GM19328 (cell line): Measurements from ENCODE around the gene MICAL2.

ENCODE experiments used
- ATAC-seq: cut with Tn5 transposase; IDR thresholded peaks from one replicate; pipeline ENCODE4 v1.9.1; 2021; ENCODE audit warnings: mild to moderate bottlenecking, moderate library complexity; ENCODE audit not compliant: unreplicated experiment

MICAL2 gene

DNA sequence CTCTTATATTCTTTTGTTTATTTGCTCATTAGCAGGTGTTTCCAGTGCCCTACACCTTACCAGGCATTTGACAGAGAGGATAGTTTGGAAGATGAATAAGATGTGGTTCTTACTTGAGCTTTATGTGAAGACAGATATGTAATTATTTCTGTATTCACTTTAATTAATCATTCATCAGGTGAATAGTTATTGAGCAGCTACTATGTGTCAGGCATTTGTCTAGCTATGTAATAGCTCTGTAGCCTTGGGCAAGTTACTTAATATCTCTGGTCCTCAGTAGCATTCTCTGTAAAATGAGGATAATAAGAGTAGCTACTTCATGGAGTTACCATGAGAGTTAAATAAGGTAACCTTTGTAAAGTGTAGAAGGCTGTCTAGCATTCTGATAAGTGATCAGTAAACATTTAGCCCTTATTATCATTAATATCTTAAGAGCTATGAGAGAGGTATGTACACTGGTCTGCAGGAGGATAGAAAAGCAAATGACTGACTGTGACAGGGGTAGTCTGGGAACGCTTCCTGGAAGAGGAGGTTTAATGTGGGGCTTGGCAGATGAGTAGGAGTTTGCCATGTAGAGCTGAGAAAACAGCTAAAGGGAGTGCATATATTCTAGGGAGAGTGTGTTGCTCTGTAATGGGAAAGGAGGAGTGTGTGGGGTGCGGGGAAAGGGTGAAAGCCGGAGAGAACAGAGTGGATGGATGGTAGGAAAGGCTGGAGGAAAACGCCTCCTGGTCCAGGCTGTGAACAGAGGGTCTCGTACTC, 56.1 kb downstream of the MICAL2 start:
- ATAC-seq: no peak

DNA sequence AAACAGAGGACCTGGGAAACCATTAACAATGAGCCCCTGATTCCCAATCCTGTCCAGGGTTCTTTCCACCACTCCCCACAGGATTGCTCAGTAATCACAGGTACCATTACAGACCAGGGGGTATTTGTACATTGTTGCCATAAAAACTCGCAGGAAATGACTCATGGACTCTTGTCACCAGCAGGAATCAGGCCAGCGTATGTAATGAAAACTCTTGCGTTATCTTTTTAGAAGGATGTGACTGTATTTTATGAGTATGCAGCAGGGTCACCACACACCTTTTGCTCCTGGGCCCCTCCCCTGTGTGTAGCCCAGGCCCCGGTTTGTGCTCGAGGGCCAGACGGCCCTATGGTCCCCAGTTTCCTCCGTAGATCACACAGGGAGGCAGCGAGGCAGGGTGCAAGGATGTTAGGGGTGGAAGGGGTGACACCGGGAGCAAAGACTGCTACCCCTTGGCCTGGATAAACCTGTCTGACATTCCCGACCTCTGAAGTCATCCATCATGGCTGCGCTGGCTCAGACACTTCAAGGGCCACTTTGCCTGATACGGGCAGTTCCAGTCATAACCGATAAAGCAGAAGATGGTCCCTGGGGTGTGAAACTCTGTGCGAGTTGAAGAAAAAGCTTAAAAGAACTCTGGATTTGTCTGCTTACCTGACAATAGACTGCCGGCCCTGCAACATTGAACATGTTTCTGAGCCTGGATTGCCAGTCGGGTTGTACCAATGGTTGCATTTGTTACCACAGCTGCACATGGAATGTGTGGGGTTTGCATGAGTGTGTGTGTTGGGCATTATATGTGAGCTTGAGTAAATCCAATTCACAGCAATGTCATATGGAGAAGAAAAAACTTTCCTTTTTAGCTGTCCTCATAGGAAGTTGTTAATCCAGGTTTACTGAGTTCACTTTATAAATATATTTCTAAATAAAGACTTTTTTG, 56.9 kb downstream of the MICAL2 start:
- no peak for ATAC-seq

DNA sequence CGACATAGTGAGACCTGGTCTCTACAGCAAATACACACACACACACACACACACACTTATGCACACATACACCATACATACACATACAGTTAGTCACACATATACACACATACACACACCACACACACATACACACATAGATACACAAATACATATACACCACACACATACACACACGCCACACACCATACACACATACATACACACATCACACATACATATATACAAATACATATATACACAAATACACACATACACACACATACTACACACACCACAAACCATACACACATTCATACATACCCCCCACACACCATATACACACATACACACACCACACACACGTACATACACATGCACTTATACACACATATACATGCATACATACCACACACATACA, 57.7 kb downstream of the MICAL2 start:
- no peak for ATAC-seq

DNA sequence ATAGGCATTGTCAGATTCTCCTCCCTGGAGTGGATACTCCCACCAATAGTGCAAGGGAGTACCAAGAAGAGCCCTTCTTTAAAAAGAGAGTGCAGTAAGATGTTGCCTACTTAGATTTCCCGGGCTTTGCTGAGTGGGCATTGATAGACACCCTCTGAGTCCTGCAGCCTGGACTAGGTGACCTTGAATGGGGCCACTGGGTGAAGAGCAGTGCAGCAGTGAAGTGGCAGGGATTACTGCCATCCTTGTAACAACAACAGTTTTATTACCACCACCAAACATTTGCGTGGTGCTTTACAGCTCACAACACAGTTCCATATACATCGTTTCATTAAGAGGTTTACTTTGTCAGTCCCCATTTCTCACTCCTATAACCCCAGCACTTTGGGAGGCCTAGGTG, 59.4 kb downstream of the MICAL2 start:
- ATAC-seq: no peak

DNA sequence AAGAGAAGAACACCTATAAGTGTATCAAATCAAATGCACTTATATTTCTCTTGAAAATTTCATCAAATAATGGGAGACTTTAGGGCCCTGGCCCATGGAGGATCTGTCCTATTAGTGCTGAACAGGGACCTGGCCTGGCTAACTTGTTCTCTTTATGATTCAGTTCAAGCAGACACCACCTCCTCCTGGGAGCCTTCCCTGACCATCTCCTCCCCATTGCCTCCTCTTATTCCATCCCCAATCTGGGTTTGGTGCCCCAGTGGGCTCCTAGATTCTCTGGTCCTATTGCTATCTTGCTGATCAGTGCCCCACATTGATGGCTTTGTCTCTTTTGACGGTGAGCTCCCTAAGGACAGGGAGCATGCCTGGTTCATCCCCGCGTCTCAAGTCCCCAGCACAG, 60.1 kb downstream of the MICAL2 start:
- no peak for ATAC-seq

DNA sequence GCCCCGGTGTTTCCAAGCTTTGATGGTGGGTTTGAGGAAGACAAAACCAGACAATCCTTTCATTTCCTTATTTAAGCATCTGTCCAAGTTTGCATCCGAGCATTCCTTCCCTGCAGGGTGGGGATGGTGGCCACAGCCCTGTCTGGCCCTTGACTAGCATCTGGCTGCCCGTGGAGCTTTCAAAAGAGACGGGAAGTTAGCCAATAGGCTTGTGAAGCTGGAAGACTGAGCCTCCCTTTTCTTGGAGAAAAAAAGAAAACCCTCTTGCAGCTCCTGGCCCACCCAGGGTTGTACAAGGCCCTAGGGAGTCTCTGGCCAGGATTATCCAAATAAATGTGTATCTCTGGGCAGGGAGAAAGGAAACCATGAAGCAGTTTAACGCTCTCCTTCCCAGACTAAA, 60.6 kb downstream of the MICAL2 start:
- ATAC-seq: no peak

DNA sequence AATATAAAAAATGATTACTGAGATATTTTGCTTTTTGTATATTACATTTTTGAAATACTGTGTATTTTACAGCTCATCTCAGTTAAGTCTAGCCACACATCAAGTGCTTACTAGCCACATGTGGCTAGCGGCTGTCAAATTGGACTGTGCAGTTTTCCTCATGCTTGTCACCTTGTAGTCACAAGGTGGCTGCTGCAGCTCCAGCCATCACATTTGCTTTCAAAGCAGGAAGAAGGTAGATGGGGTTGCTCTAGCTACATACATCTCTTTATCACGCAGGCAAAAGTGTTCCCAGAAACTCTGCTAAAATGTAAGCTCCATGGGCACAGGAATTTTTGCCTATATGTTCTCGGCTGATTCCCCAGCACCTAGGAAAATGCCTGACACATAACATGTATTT, 61.5 kb downstream of the MICAL2 start:
- ATAC-seq: no peak

DNA sequence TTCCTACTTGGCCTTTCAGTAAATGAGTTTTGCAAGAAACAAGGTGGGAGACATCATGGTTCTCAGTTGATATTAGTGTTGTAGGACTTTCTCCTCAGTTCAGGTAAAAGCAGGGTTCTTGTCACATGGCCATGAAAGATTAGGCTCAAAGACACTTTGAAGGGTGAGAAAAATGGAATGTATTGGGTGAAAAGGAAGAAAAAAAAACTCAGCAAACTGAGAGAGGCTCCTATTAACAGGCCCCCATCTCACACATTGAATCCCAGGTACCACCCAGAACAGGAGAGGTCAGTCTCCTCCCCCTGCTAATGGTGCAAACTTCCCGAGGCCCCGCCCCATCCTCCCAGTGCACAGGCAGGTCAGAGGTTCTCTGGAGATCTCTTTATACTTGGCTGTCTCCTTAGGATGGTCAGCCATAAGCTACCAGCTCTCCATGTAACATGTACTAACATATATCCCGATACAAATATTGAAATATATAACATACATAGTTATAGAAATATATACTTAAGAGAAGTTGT, 62.2 kb downstream of the MICAL2 start:
- ATAC-seq: no peak

DNA sequence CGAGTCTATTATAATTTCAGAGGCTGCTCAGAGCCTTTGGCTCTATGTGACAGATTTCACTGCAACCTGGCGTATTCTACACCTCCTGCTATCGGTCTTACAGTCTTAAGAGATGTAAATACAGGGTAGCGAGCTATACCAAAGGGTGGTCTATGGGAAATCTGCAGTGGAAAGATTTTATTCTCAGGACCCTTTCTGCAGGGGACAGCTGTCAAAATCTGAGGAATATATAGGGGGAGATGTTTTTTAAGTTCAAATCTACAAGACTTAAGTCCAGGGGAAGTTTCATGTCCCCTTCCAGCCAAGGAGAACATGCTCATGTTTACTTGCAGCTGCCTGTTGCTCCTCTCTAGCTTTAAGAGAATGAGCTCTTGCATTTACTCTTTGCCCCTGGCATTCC, 62.7 kb downstream of the MICAL2 start:
- no peak for ATAC-seq

DNA sequence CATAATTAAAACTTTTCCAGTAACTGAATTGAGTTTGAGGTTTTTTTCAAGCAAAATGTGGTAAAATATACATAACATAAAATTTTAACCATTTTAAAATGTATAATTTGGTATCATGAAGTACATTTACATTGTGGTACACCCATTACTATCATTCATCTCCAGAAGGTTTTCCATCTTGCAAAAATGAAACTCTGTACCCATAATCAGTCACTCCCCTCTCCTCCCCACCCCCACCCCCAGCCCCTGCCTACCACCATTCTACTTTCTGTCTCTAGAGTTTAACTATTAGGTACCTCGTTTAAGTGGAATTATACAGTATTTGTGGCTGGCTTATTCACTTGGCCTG, 63.7 kb downstream of the MICAL2 start:
- ATAC-seq: peak; percentile 13

DNA sequence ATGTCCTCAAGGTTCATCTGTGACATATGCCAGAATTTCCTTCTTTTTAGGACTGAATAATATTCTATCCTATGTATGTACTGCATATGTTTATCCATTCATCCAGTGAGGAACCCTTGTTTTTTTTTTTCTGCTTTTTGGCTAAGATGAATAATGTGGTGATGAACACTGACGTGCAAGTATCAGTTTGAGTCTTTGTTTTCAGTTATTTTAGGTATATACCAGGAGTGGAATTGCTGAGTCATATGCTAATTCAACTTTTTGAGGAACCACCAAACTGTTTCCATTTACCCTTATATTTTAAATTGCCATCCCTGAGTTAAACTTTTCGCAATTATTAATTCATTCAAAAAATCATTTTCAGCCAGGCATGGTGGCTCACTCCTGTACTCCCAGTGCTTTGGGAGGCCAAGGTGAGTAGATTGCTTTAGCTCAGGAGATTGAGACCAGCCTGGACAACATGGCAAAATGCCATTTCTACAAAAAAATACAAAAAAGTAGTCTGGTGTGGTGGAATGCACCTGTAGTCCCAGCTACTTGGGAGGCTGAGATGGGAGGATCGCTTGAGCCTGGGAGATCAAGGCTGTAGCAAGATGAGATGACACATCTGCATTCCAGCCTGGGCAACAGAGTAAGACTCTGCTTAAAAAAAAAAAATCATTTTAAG, 64.2 kb downstream of the MICAL2 start:
- peak; percentile 64 for ATAC-seq

DNA sequence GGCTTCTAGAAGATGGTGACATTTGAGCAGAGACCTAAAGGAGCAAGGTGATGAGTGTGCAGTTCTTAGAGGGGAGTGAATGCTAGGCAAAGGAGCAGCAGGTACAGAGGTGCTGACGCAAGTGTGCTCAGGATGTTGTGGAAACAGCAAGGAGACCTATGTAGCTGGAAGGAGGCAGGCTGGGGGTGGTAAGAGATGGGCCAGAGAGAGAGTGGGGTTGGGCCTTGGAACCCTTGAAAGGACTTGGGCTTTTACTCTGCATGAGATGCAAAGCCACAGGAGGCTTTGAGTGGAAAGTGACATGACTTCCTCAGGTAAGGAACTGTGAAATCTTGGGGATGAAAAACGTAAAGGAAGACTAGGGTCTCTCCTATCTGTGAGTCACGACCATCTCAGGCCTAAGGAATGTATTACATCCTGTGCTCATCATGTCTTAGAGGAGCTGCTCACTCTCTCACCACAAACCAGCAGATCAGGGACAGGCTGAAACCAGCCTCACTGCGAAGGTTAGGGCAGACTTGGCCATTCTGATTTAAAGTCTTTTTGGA, 65.4 kb downstream of the MICAL2 start:
- no peak for ATAC-seq

DNA sequence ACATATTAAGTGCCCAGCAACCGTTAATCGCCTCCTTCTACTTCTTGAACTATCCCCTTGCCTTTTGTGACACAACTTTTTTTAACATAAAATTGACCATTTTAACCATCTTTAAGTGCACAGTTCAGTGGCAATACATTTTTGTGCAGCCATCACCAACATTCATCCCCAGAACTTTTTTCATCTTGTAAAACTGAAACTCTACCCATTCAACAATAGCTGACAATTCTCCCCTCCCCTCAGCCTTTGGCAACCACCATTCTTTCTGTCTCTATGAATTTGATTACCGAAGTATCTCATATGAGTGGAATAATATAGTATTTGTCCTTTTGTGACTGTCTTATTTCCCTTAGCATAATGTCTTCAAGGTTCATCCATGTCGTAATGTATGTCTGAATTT, 66.0 kb downstream of the MICAL2 start:
- ATAC-seq: no peak

DNA sequence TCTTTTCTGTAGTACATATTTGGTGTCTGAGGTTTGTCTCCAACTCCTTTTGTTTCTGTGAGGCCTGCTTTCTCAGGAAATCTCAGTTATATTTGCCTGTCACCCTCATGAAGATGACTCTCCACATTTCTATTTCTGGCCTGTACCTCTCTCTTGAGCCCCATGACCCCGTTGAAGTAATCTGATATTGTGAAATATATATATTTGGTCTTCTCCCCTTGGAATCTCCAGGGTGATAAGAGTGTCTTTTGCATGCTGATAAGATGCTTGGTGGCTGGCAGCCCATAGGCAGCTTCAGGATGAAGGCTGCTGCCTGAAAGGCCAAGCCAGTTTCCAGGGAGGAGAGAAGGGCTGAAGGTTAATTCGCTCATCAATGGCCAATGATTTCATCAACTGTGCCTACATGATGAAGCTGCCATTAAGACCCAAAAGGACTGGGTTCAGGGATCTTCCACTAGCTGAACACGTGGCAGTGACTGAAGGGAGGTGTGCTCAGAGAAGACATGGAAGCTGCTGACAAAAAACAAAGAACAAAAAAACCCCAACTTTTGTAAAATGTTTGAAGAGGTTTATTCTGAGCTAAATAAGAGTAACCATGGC, 67.4 kb downstream of the MICAL2 start:
- ATAC-seq: no peak

DNA sequence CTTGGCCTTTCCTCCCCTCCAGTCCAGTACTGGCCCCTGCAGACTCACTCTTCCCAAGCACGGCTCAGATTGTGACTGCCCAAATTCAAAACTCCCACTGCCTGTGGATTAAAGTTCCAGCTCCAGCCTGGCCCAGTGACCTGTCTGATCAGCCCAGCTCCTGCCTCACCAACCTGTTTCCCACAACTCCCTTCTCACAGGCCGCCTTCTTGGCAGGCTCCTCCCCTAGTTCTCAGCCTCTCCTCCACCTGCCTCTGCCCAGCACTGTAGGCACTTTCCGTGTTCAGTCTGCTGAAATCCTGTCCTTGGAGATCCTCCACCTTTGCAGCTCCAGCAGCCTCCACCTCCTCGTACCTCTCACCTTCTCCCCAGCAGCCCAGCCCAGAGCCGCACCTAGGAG, 68.6 kb downstream of the MICAL2 start:
- no peak for ATAC-seq

DNA sequence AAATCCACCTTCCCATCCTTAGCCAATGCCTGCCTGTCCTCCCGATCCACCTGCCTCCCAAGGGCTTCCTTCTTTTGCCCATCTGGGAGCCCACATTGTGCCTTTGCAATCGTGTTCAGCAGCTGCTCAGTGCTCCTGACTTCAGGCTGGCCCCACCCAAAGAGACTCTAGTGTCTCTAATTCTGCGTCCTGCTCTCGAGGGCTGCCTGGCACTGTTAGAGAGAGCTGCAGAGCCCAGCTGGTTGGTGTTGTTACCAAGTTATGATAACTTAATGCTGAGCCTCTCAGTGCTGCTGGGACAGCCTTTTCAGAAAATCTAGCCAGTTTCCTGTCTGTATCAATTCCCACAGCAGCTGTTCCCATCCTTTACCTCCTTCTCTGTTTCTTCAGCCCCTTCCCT, 69.1 kb downstream of the MICAL2 start:
- no peak for ATAC-seq

DNA sequence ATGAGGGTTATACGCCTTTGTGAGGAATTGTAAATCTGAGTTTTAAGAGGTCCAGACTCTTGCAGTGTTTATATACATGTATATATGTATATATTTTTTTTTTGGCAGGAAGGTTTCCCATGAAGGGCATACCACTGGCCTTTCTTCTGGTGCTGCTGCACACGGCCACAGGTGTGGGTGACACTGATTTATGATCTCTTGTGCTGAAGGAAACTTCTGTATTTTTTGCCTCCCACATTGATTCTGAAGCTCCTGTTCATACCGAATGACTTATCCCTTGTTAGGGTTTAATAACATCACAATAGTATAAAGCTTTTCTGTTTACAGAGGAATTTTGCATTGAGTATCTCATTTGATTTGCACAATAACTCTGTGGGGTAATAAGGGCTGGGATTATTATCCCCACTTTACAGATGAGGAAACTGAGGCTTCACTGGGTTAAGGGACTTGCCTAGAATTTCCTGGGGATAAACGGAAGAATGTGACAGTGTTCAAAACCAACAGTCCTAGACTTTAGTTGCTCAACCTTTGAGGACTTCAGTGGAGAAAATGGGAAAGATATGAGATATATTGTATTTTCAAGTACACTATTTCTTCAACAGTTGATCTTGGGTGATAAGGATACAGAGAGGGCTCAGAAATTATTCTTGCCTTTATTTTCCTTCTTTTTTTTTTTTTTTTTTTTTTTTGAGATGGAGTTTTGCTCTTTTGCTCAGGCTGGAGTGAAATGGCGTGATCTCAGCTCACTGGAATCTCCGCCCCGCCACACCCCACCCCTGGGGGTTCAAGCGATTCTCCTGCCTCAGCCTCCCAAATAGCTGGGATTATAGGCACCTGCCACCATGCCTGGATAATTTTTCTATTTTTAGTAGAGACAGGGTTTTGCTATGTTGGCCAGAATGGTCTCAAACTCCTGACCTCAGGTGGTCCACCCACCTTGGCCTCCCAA, 70.1 kb downstream of the MICAL2 start:
- no peak for ATAC-seq

DNA sequence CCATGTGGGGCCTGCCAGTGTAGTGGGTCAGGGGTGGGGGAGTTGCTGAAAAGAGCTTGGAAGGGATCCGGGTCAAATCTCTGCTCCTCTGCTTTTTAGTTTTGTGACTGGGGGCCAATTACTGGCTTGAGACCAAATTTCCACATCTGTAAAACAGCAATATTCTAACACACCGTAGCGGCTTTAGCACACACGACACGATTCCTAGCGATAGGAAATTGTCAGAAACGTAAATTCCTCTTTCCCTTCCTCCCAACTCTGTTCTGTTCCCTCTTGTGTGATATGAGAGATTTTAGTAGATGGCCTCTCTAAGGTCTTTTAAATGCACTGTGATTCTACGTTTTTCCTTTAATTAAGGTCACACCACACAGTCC, 71.9 kb downstream of the MICAL2 start:
- ATAC-seq: no peak

DNA sequence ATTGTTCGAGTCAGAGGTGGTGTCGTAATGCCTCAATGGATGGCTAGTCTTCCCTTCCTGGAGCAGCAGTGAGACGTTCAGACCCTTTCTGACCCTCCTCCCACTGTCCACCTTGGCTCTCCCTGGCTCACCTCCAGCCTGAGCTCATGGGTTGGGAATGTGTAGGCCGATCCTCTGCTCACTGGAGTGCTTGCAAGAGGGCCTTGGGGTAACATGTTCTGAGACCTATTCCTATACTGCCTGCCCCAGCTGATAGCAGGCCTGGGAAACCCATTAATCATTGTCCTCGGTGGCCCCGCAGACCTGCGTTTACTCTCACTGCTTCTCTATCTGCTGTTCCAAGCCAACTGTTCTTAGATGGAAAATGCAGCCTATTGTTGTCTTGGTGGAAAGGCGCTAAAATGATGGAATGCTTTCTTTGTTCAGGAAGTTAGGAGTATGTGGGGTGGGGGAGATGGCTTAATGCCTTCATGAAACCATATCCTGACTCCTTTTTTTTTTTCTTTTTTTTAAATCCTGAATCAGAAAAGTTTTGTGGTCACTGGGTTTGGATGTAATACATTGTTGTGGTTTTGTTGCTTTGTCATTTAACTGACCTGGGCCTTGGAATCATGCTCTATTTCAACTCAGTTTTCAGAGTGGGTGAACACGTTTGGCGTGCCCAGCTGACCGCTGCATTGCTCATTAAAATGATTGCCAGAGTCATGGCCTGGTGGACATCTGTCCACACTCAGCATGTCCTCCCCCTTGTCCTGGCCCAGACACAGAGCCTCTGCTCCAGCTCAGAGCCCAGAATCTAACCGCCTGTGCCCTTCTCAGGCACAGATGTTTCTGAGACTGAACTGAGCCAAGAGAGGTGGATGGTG, 72.5 kb downstream of the MICAL2 start:
- no peak for ATAC-seq
